ENCODE data around the gene GRK6.
"Not testable (repeated sequence)": the region's sequence is repeated elsewhere in the genome, so short reads cannot be mapped to it uniquely, and the experiment has no call there.

The GRK6 gene

DNA sequence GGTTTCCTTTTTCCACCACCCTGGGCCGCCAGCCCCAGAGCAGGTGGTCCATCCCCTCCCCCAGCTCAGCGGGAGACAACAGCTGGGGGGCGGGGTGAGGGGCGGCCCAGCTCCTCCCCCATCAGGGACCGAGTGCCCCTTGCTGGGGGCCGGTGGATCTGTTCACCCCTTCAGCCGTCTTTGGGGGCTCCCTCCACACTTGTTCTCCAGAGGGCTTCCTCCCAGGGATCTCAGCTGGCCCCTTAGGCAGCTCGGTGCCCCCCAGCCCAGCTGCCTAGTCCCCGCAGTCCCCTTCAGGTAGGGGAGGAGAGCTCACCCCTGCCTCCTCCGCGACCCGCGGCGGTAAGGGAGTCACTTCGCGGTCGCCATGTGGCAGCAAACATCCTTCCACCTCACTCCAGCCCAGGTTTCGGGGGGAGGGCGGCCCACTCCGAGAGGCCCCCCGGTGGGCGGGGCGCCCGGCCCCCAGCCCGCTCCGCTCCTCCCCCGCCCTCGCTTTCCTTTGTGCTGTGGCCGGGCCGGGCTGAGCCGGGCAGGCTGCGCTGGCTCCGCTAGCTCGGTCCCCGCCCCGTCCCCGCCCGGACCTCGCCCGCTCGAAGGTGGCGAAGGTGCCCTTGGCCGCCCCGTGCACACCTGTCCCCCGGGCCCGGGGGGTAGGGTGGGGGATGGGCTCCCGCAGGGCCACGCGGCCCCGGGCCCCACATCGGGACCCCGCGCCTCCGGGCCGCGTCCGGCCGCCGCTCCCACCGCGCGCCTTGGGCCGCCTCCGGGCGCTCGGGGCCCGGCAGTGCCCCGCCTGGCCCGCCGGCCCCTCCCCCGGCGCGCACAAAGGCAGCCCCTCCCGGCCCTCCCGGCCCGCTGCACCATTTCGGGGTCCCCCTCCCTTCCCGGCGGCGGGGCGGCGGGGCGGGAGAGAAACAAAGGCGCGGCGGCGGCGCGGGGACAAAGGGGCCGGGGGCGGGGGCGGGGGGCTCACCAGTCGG lies 46.3 kb downstream of the GRK6 start:
- DNase-seq: no peak

DNA sequence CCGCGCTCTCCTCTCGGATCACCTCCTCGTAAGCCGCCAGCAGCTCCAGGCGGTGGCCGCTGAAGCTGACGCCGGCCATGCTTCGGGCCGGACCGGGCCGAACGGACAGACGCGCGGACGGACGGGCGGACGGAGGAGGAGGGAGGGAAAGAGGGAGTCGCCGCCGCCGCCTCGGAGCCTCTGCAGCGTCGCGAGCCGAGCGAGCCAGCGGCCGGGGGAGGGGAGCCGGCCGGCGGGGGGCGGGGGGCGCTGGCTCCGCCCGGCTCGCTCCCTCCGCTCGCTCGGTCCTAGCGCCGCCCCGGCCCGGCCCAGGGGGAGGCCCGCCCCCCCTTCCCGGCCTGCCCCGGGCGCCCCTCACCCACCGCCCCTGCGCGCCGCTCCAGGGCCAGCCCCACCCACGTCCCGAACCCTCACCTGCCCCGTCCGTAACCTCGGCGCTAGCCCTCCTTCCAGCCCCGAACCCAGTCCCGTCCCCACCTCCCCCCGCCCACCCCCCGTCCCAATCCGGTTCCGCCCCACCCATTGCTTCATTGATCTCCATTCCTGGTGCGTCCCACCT lies 47.0 kb downstream of the GRK6 start, which contains the start of gene DBN1:
DBN1 (minus strand) TSS at position 192 of the 559 bp plus-strand sequence; CDS start at position 79, 113 bp downstream.
- peak in 1 of 2 experiments; percentile 28 for DNase-seq

DNA sequence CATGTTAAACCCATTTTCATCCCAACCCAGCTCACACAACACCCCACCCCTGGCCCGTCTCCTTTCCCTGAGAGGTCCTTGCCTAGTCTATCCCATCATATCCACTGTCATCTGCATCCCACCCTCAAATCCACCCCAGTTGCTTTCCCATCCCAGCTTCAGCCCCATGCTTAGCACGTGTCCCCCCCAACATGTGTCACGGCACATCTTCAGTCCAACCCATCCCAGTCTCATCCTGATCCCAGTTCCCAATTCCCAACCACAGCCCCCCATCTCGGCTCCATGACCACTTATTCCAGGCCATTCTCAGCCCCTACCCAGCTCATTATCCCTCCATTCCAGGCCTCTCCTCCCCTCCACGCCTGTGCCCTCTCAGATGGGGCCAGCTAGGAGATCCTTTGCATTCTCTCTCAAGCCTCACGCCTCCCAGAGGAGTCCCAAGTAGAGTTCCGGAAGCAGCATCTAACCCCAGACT lies 47.6 kb downstream of the GRK6 start:
- no peak for DNase-seq

DNA sequence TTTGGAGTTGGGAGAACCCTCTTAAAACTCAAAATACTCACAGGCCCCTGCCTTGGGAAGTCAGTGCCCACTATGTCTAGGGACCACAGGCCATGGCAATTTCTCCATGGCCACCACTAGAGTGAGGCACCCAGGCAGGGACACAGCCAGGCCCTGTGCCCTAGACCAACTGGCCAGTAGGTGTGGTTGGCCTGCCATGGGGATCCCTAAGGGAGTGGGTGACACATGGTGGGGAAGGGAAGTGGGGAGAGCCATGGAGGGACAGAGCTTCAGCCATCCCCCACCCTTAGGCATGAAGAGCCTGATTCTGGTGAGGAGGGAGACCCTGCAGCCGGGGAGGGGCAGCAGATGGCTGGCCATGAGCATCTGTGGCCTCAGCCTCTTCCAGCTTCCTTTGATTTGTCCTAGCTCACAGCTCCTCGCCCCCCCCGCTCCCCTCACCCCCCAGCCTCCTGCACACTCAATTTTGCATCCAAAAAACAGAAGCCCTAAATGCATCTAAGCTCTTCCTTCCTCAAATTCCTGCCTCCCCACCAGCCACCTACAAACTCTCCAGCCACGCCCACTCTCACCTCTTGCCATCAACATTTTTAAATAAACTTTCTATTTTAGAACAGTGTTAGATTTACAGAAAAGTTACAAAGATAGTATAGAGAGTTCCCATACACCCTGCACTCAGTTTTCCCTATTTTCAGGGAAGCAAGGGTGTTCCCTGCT lies 48.5 kb downstream of the GRK6 start:
- DNase-seq: no peak

DNA sequence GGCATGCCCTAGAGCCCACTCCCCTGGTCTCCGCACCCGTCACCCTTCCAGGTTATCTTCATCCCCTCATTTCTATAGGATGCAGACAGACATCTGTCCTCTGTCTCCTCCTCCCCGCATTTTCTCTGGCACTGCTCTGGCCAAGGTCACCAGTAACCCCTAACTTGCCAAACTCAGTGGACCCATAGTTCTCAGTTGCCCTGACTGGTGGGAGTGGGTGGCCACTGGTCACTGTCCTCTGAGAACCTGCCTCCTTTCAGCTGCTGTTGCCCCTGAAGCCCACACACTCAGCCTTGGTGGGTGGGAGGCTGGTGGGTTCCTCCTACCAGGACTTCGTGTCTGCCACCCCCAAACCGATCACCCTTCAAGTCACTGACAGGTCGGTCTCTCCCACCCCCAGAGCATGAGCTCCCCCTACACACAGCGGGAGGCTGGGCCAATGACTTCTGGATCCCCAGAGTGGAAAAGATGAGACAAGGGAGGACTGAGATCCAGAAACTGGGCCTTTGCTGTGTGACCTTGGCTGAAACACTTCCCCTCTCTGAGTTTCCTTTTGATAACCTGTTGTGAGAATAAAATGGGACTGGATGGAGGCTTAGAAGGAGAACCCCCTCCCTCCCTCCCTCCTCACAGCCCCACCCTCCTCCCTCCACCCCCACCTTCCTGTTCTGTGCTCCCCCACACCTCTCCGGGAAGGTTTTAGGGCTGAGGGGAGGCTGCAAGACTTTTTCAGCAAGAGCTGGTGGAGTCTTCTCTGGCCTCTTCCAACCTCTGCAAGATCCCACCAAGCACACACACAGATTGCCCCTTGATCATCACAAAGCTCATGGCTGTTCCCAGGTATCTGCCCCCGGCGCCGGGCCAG lies 49.3 kb downstream of the GRK6 start:
- no peak for DNase-seq

DNA sequence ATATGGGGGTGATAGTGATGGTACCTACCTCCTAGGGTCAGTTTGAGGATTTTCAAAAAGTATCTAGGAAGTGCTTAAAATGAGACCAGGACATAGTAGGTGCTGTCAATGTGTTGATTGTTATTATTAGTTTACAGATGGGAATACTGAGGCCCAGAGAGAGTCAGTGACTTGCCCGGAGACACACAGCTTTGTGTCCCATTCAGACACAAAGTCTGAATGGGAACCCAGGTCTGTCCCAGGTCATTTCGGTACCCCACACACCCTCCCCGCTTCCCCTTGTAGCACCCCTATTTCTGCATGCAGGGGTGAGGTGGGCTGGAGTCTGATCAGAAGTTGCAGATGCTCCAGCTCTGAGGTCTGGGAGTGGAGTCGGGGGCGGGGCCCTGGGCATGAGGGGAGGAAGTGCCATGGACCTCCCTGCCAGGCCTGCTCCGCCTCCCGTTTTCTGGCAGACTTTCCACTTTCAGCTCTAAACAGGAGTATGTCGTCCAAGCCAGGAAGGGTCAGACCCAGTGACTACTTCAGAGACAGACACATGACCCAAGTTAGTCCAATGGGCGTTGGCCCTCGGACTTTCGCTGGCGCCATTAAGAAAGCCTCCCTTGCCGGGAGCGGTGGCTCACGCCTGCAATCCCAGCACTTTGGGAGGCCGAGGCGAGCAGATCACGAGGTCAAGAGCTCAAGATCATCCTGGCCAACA lies 50.2 kb downstream of the GRK6 start:
- DNase-seq: no peak

DNA sequence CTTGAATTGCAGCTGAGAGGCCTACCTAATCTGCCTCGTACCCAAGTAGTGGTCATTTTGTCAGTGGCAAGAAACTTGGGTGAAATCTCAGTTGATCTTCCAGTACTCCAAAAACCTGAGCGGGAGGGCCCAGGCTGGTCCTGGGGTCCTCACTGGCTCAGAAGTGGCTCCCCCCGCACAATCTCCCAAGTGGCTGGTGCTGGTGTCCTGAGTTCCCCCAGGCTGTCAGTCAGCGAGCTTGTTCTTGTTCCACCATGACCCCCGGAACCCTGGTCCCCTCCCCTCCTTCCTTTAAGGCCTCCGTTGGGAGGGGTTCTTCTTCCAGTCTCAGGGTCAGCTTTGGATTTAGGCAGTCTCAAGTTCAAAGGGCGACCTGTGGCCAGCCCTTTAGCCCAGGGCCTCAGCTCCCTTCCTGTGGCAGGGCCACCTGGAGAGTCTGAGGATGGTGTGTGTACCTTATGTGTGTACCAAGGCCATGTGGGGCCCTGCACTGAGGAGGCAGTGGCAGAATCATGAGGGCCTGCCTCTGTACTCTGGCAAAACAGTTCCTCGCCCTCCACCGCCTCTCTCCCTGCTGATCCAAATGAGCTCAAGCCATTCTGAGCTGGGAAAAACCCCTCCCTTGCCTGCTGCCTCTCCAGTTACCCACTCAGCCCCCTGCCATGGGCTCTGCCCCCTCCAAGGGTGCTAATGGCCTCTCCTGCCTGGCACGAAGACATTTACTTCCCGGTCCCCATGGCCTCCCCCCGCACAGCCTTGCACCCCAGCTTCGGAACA lies 51.4 kb downstream of the GRK6 start:
- no peak for DNase-seq

DNA sequence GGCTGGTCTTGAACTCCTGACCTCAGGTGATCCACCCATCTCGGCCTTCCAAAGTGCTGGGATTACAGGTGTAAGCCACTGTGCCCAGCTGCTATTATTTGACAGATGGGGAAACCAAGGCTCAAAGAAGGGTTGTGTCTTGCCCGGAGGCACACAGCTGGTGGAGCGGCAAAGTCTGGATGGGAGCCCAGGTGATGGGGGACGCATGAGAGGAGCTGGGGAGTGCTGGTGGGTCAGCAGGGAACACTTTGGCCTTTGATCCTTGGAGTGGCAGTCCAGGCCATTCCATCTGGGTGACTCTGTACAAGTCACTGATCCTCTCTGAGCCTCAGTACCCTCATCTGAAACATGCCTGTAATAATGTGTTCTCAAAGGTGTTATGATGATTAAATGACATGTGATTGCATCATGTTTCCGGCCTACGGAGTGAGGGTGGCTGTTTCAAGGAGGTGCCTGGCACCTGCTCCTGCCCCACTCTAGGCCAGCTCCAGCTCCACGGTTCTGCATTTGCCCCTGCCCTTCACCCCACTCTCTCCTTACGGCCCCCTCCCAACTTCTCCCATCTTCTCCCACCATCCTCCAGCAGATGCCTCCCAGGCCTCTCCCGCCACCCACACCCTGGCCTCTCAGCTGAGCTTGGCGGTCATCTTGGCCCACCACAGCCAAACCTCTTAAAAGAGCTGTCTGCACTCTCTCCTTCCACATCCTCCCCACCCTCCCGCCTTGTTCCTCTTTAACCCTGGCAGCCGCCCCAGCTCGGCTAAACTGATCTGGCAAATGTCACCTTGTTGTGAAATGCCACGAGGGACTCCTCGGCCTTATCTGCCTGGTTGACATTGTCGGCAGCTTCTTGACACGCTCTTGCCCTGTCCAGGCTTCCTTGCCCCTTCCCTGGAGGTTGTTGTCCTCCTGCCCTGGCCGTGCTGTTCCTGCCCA lies 52.5 kb downstream of the GRK6 start:
- DNase-seq: peak; percentile 82 to 87

DNA sequence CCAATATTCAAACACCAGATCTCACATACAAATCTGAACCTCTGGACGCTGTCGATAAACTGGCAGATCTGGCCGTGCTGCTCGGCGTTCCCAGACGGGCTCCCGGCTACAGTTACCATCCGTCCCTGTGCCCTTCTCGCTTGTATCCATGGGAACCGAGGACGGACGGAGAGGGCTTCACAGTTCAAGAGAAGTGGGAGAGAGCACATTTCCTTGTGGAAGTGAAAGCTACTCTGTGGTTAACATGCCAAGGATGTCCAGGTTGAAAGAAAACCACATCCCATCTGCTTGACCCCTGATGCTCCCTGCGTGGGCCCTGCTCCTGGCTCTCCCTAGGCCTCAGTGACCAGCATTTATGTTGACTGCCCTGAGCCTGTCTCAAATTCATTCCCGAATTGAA lies 53.3 kb downstream of the GRK6 start:
- no peak for DNase-seq

DNA sequence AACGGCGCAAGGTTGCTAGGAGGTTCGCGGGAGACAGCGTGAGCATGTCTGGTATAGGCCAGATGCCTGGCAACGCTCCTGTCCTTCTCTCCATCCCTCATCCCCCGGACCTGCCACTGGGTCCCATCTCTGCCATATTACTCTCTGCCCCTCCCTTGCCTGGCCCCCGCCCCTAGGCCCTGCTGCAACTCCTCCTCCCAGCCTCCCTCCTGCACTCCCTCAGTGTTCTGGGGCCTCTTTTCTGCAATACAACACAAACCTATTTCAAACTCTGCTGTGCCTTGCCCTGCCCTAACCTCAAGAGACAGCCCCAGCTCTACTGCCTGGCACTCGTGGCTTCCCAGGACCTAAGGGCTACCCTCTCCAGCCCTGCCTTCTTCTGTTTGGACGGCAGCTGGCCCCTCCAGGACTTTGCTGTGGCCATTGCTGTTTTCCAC lies 55.9 kb downstream of the GRK6 start:
- no peak for DNase-seq

DNA sequence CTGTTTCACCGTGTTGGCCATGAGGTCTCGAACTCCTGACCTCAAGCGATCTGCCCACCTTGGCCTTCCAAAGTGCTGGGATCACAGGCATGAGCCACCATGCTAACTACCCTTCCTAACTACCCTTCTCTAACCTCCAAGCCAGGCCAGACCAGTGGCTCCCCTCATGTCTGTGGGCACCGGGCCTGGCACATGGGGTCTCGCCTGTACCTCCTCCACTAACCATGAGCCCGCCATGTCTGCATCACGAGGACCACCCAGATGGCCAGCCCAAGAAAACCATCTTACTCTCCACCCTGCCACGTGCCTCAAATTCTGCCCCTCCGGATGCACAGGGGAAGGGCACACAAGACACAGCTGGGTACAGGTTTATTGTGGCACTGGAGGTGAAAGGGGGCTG lies 56.6 kb downstream of the GRK6 start:
- DNase-seq: no peak

DNA sequence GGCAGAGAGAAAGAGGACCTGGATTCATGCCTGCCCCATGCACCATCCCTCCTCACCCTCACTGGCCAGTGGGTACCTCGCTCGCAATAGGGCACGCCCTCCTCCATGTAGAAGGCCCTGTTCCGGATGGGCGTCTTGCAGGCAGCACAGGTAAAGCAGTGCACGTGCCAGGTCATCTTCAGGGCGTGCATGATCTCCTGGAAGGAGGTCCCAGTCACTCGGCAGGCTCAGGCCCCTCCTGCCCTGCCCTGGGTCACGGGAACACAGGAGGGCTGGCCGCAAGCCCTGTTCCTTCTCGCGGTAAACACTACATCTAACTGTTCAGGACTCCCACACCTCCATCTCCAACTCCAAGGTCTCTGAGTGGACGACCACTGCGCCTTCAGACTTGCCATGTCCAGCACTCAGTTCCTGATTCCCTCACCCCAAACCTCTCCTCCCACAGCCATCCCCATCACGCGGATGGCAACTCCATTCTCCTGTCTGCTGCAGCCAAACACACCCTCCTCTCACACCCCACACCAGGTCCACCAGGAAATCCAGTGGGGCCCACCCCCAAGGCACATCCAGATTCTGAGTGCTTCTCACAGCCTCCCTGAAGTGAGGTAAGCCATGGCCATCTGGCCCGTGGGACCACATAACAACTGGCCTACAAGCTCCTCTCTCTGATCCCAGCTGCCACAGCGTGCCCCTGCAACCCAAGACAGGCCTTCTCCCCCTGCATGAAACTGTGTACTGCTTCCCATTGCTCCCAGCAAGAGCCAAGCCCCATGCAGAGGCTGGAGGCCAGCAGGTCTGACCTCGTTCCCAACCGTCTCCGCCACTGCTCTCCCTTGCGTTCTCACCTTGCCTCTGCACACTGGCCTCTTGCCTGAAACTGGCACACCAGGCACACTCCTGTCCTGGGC lies 57.8 kb downstream of the GRK6 start:
- DNase-seq: no peak

DNA sequence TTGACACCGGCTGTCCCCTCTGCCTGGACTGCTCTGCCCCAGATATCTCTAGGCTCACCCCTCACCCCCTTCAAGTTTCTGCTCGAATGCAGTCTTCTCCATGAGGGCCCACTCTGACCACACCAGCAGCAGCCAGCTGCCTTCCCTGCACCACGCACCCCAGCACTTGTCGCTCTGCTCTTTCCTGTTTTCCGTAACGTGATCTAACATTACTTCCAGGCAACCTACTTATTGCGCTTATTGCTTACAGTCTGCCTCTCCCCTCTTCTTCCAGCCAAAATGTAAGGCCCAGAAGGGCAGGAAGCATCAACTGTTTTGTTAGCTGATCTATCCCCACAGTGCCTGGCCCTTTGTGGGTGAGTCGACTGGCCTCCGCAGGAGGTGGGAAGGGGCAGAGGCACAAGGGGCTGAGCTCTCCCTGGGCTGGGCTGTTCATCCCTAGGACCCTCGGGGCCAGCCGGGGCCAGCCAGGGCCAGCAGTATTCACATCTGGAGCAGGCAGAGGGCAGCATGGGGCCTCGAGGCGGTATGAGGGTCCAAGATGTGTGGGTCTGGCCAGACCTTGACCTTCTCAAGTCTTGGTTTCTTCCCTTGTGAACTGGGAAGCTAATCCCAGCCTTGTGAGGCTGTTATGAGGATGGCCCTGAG lies 58.5 kb downstream of the GRK6 start:
- peak in 1 of 2 experiments; percentile 21 for DNase-seq

DNA sequence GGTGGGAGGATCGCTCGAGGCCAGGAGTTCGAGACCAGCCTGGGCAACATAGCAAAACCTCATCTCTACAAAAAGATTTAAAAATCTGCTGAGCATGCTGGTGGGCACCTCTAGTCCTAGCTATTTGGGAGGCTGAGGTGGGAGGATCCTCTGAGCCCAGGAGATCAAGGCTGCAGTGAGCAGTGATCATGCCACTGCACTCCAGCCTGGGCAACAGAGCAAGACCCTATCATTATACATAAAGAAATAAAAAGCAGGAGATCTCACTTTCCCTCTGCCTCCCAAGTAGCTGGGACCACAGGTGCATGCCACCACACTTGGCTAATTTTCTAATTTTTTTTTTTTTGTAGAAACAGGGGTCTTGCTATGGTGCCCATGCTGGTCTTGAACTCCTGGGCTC lies 59.3 kb downstream of the GRK6 start:
- DNase-seq: not testable (repeated sequence)

DNA sequence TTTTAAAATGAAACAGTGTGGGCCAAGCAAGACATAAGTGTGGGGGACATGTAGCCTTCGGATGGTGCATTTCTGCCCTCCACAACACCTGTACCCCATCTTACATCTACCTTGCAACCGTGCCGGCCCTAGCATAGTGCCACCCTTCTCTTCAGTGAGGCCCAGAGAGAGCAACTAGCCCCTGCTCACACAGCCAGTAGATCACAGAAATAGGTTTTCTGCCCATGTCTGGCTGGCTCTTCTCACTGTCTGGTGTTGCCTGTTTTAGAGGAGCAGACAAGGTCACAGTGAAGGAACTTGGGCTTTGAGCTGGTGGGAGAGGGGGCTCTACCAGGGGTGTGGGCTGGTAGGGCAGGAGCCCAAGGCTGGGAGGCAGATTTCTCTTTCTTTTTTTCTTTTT lies 59.8 kb downstream of the GRK6 start:
- DNase-seq: no peak

DNA sequence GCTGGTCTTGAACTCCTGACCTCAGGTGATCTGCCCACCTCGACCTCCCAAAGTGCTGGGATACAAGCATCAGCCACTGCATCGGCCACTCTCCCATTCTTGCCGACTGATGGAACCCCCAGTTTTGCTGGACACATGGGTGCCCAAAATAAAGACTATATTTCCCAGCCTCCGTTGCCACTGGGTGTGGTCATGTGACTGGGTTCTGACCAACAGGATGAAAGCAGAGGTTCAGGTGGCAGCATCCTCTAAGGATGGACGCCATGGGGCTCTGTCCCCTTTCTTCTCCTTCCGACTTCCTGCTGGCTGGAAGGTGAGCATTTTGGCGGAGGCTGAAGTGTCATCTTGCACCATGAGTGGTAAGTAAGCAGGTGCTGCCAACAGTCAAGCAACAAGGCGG lies 60.7 kb downstream of the GRK6 start:
- no peak for DNase-seq

DNA sequence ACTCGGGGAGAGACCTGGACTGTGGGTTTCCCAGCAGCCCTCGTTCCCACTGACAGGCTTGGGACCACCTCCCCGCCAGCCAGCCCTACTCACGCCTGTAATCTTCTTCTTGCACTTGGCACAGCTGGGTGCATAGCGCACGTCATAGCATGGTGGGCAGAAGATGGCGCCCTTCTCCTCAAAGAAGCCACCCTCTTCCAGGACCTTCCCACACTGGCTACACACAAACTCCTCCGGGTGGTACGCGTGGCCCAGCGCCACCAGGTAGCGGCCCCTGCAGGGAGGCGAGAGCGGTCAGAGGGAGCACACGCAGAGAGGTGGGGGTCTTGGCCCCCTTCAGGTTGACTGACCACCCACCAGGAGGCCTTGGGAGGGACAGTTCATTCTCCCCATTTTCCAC lies 61.5 kb downstream of the GRK6 start:
- DNase-seq: peak in 1 of 2 experiments; percentile 21

DNA sequence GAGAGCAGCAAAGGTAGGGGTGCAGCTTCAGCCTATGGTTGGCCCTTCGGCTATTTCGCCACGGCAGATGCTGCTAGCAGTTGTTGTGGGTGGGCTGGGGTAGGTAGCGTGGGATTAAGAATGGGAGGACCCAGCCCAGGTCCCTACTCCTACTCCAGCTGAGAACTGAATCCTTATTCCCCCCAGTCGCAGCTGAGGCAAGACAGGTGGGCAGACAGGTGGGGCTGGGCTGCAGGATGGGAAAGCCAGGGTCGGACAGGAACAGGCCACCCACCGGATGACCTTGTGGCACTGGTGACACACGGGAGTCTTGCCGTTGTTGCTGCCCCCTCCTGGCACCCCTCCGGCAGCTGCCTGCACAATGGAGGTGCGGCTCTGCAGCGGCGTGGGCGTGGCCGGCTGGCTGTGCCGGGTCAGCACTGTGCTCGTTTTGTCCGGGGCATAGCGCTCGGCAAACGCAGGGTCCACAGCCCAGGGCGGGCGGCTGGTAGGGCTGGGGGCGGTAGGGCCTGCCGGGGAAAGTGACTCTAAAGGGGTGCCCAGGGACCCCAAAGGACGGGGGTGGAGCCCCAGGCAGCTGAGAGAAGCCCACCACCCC lies 62.7 kb downstream of the GRK6 start:
- no peak for DNase-seq

Data from Kasumi-1 (cell line).